ENCODE results near the gene FAM8A1.

The FAM8A1 gene

DNA sequence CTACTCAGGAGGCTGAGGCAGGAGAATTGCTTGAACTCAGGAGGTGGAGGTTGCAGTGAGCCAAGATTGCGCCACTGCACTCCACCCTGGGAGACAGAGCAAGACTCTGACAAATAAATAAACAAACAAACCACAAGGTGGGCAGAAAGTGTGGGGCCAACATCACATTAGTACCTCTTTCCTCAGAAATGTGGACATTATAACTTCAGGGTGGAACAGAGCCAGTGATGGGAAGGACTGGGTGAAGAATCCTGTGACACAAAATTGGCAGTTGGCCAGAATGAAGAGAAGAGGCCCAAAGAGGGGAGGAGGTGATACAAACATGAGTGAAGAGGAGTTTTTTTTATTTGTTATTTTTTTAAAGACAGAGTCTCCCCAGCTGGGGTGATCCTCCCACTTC lies 56.0 kb downstream of the FAM8A1 start:
- no peak for DNase-seq (ENCODE audit: low read depth in 2 of 2)

DNA sequence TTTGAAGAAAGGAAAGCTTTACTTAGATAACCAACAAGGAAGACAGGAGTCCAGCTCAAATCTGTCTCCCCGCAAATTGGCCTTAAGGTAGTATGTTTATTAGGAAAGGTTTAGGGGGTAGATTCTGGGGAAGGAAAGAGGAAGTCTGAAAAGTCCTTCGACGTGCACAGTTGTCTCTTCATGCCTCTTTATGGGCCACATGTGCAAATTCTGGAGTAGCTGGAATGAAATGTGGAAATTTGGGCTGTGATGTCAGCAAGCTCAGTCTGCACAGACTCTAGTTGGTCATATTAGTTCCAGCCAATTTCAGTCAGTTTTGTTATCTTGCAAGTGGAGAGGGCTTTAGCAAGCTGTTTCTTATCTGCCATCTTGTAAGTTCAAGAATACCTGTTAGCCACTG lies 56.5 kb downstream of the FAM8A1 start:
- no peak for DNase-seq (ENCODE audit: low read depth in 2 of 2)
